Aortic smooth muscle cell (primary cell): ENCODE data around the gene DUXA. TPM values are rescaled to one million over a fixed set of nuclear protein-coding genes. Genes with fewer than 3 reads are reported as not detected.

Experiments used
- total RNA-seq: library from RNA; depleted of rRNA; stranded (reverse); fragments of >200 nt; gene quantifications from 2 replicates; pipeline ENCODE4 v1.2.3, GENCODE V29; 2014

Gene DUXA
- total RNA-seq, result not detected in 2 replicates

GRCh38 chr19:57167385-57167784 lies at the start of gene DUXA:
TSS of gene DUXA (minus strand) at chr19:57167485. CDS start at chr19:57167443, 42 bp downstream.

GRCh38 chr19:57191141-57192076 lies 24.1 kb upstream of the DUXA start, which contains the start of gene ZNF264:
TSS of gene ZNF264 (plus strand) at chr19:57191500. CDS start at chr19:57191914, 414 bp downstream.

Other genes starting within 250 kb of the DUXA start
- not detected in 2 replicates for gene USP29, start 47.5 kb downstream of the DUXA start, total RNA-seq
- gene ZIM3, start 22.3 kb downstream of the DUXA start, total RNA-seq, result not detected in 2 replicates
- gene ZNF264, start 24.0 kb upstream of the DUXA start, total RNA-seq, result 26.4 and 27.7 TPM in 2 replicates
- 0.66 and 0.75 TPM in 2 replicates for gene AURKC, start 63.5 kb upstream of the DUXA start, total RNA-seq
- gene ZNF805, start 73.1 kb upstream of the DUXA start, total RNA-seq, result 23.9 and 25.1 TPM in 2 replicates
- gene ZNF460, start 113.0 kb upstream of the DUXA start, total RNA-seq, result 74.9 and 76.0 TPM in 2 replicates
- gene ZNF543, start 153.0 kb upstream of the DUXA start, total RNA-seq, result 10.7 and 10.8 TPM in 2 replicates
- 11.9 and 14.1 TPM in 2 replicates for gene ZNF304, start 183.8 kb upstream of the DUXA start, total RNA-seq
- gene TRAPPC2B, start 196.1 kb upstream of the DUXA start, total RNA-seq, result 9.1 and 11.5 TPM in 2 replicates
- 4.7 and 5.8 TPM in 2 replicates for gene ZNF547, start 196.1 kb upstream of the DUXA start, total RNA-seq
- gene ZNF548, start 222.4 kb upstream of the DUXA start, total RNA-seq, result 24.7 and 25.1 TPM in 2 replicates
- 11.7 and 12.3 TPM in 2 replicates for gene ZNF17, start 243.7 kb upstream of the DUXA start, total RNA-seq